T follicular helper cell (primary cell): ENCODE measurements around the gene NCMAP.

Experiments
- DNase-seq: peaks from one replicate; pipeline ENCODE4 v3.0.0-alpha.2; 2020; ENCODE audit warnings: low read depth

Gene NCMAP

DNA sequence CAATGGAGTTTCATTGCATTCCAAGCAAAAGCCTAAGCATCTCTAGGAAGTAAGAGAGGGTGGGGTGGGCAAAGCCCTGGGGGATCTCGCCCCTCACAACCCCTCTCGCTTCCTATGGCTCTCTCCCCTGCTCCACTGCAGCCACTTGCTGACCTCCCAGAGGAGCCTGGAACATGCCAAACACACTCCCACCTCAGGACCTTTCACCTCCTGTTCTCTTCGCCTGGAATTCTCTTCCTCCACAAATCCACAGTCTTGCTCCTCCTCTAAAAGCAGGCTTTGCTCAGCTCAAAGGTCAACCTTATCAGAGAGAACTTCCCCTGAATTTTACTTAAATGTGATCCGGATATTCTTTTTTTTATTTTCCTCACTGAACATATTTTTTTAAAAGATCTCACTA, 66.3 kb downstream of the NCMAP start:
- DNase-seq: no peak

- DNase-seq: no peak
These were observed 76.9 kb downstream of the NCMAP start for GRCh38 chr1:24632832-24633175.

GRCh38 chr1:24635195-24635843, 79.4 kb downstream of the NCMAP start:
- no peak for DNase-seq

DNA sequence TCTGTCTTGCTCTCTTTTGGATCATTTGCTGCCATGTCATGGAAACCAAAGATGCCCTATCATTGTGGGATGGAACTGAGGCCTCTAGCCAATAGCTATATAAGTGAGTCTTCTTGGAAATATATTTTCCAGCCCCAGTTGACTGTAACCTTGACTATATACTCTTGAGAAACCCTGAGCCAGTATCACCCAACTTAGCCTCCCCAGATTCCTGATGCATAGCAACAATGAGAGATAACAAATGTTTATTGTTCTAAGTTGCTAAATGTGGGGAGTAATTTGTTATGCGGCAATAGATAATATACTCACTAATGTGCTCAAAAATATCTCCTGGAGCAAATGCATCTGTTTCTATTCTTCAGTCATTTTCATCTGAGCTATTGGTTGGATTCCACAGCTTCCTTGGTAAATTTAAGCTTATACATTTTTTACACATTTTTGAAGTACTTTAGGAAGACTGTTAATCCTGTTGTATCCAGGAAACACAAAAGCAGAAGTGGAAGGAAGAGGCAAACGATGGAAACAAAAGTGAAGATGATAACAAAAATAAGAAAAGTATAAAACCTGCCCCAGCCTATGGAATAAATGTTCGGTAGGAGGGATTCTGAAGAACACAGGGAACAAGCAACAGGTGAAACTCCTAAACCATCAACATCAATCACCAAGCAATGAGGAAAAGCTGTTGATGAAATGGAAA, 80.9 kb downstream of the NCMAP start:
- no peak for DNase-seq

DNA sequence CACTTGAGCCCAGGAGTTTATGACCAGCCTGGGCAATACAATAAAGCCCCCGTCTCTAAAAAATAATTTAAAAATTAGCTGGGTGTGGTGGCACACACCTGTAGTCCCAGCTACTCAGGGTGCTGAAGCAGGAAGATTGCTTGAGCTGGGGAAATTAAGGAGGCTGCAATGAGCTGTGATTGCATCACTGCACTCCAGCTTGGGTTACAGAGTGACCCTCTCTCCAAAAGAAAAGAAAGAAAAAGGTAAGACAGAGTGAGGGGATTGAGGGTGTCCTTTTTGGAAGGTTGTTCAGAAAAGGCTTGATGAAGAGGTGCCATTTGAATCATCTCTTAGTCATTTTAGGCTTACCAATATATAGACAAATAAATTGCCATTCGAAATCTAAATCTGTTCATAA, 83.2 kb downstream of the NCMAP start:
- no peak for DNase-seq

DNA sequence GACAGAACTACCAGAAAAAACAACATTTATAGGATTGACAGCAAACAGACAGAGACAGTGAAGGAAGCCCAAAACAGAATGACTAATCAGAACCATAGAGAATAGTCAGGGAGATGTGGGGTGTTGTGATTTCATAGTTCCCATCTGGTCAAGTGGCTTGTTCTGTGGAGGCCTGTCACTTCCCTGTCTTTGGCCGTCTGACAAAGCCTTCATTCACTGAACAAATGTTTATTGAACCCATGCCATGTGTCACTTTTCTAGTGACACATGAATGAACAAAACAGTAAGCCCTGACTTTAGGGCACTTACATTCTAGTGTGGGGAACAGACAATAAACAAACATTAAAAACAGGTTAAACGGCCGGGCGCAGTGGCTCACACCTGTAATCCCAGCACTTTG, 84.0 kb downstream of the NCMAP start:
- no peak for DNase-seq

- no peak for DNase-seq
These were observed 84.4 kb downstream of the NCMAP start for GRCh38 chr1:24640288-24640687.

GRCh38 chr1:24641646-24642151, 85.8 kb downstream of the NCMAP start:
- DNase-seq: no peak

DNA sequence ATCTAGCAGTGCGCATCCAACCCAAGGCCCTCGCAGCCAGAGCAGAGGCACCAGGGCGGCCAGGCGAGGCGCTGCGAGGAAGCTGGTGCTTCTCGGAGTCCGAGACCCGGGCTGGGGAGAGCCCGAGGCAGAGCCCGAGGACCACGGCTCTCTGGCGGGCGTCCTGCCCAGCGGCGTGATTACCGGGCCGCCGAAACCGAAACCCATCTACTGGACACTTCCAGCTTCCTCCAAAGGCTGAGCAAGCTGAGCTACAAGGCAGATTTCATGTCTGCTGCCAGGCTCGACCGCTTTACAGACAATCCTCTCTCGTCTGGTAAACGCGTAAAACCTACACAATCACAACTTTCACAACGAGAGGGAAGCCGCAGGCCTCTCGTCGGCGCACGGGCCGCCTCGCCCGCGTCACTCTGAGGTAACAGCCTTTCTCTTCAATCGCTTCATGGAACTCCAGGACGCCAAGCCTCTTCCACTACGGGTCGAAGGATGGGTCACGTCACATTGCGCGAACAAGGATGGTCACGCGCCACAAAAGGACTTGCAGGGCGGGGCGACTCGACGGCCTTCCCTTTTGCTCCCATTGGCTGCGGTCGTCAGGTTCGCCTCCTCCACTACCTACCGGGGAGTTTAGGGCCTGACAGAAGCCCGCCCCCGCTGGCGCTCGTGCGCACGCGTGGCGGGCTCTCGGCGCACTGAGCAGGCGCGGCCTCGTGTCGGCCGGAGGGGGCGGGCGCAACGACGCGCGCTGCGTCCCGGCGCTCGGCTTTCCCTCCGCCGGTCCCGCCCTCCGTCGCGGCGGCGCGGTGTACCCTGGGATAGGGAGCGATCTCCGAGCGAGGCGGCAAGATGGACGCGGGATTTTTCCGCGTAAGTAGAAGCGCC, 86.8 kb downstream of the NCMAP start, which contains the start of gene SRRM1:
Gene SRRM1, plus strand, starts transcription at position 822 of the 882 bp plus-strand sequence. Its CDS starts 25 bp downstream, at position 847.
- peak; percentile 99 for DNase-seq

DNA sequence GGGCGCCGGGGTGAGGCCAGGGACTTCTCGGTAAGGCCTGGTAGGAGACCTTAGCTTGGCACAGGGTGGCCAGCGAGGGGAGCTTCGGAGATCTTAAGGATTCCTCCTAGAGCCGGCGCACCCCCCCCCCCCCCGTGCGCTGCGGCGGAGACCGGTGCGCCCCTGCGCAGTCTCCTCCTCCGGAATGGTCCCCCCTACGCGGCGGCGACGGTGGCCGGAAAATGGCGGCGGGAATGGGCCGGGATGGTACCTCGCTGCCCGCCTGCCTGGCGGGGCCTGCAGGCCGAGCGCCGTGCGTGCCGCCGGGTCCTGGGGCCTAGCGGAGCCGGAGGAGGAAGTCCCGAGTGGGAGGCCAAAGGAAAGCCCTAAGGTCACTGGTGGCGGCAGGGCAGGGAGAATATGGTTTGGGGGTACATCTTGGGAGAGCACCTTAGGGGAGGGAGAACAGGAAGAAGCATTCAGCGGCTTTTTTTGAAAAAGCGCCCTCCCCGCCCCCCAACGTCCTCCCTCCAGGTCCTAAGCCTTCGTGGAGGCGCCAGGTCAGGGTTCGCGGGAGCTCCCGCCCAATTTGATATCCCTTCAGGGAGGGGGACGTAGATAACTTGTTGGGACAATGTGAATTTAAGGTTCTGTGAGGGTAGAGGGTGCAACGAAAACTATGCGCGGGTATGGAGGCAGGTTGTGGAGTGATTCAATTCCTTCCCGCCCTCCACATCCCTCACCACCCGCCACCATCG, 87.6 kb downstream of the NCMAP start:
- peak; percentile 15 for DNase-seq

GRCh38 chr1:24644100-24644384, 88.2 kb downstream of the NCMAP start:
- DNase-seq: no peak

- DNase-seq: no peak
These were observed 93.0 kb downstream of the NCMAP start for GRCh38 chr1:24648919-24649318.

- DNase-seq: no peak
These were observed 96.5 kb downstream of the NCMAP start for GRCh38 chr1:24652382-24652781.

DNA sequence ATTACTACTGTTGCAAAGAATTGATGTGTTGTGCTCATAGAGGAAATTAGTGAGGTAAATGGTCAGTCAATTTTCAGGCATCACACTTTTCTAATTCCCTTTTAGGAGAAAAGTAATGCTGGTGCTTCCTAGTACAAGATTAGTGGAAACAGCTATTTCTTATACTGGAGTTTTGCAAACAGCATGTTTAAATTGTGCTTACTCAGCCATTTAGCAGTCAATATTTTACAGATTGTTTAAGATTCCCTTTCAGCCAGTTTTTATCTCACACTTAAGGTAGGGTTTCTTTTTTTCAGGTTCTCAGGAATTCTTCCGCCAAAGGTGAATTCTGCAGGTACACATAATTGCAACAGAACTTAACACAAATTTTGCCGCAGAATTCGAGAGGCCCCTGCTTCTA, 98.1 kb downstream of the NCMAP start:
- no peak for DNase-seq

DNA sequence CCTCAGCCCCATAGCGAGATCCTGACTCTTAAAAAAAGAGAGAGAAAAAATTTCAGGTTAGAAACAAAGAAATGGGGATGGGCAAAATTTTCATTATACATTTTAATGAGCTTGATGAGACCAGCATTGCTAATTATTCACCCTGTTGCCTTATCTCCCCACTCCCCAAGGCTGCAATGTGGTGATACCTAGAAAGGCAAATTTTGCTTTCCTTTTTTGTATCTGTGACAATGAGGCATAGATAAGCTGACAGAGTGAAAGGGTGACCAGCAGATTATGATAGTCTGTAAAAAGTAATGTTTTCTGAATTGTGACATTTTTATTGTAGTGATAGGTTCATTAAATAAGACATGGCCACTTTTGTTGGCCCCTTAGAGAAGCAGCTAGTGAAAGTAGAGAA, 100.2 kb downstream of the NCMAP start:
- DNase-seq: no peak

- no peak for DNase-seq
These were observed 101.9 kb downstream of the NCMAP start for GRCh38 chr1:24657781-24658180.
